HEK293 (cell line): ENCODE results near the gene GPS1.

Source experiments
- CTCF ChIA-PET: fragments of 350-600 bp; formaldehyde crosslinking; extraction: SDS; loops from one replicate; lab custom pipeline; 2021; ENCODE audit warnings: antibody characterized with exemption; lab: Yijun Ruan, JAX
- POLR2A ChIA-PET: fragments of 300-600 bp; formaldehyde crosslinking; extraction: SDS; loops from one replicate; lab custom pipeline; 2020; ENCODE audit warnings: antibody characterized with exemption, inconsistent platforms; lab: Yijun Ruan, JAX
- H3K27ac ChIP-seq: fragments of 200-500 bp; sonication (Bioruptor generic); 2 replicates; pipeline ENCODE4 v1.5.1; 2014; ENCODE audit warnings: low read depth, low read length, control low read depth, inconsistent platforms; ENCODE audit errors: extremely low read depth
- H3K36me3 ChIP-seq, 2 experiments: fragments of 200-500 bp in 1 of 2; sonication (Bioruptor generic) in 1 of 2; 1 replicate in 1 of 2; 2 replicates in 1 of 2; pipeline ENCODE4 v1.5.1; 2014 to 2017; ENCODE audit warnings: inconsistent platforms in 2 of 2, low read length in 2 of 2; ENCODE audit not compliant: control insufficient read depth in 2 of 2, insufficient read depth in 1 of 2
- H3K4me1 ChIP-seq: fragments of 200-500 bp; sonication (Bioruptor generic); 2 replicates; pipeline ENCODE4 v1.5.1; 2014; ENCODE audit warnings: mild to moderate bottlenecking, low read length, inconsistent platforms; ENCODE audit not compliant: control insufficient read depth, insufficient read depth
- H3K4me3 ChIP-seq: 2 replicates; pipeline ENCODE4 v1.5.1; 2011; ENCODE audit warnings: low read depth, mild to moderate bottlenecking, control low read depth, low read length, moderate library complexity
- H3K9me3 ChIP-seq: fragments of 200-500 bp; sonication (Bioruptor generic); 2 replicates; pipeline ENCODE4 v1.5.1; 2014; ENCODE audit warnings: low read depth, low read length, inconsistent platforms; ENCODE audit not compliant: control insufficient read depth, insufficient read depth
- ATF2 ChIP-seq: fragments of 450-650 bp; formaldehyde crosslinking; IDR thresholded peaks from 2 replicates; pipeline ENCODE4 v1.5.1; 2016; ENCODE audit warnings: missing biosample characterization, missing genetic modification characterization, low read depth
- PATZ1 ChIP-seq: fragments of 450-650 bp; formaldehyde crosslinking; IDR thresholded peaks from 2 replicates; pipeline ENCODE4 v1.5.1; 2016; ENCODE audit warnings: missing biosample characterization, missing genetic modification characterization
- PBX3 ChIP-seq: sonication (generic); formaldehyde crosslinking; IDR thresholded peaks from 2 replicates; pipeline ENCODE4 v1.8.1; 2022; ENCODE audit warnings: mild to moderate bottlenecking, moderate library complexity, missing genetic modification reagents
- PRDM10 ChIP-seq: fragments of 450-650 bp; formaldehyde crosslinking; IDR thresholded peaks from 2 replicates; pipeline ENCODE4 v1.5.1; 2016; ENCODE audit warnings: missing biosample characterization, missing genetic modification characterization
- SCRT1 ChIP-seq: fragments of 450-650 bp; formaldehyde crosslinking; IDR thresholded peaks from 2 replicates; pipeline ENCODE4 v1.5.1; 2016; ENCODE audit warnings: missing biosample characterization, missing genetic modification characterization, borderline replicate concordance
- SCRT2 ChIP-seq: fragments of 450-650 bp; formaldehyde crosslinking; IDR thresholded peaks from 2 replicates; pipeline ENCODE4 v1.5.1; 2016; ENCODE audit warnings: missing biosample characterization, missing genetic modification characterization
- ZNF639 ChIP-seq: fragments of 450-650 bp; formaldehyde crosslinking; IDR thresholded peaks from 2 replicates; pipeline ENCODE4 v1.5.1; 2016; ENCODE audit warnings: missing biosample characterization, missing genetic modification characterization
- ZNF692 ChIP-seq: fragments of 450-650 bp; formaldehyde crosslinking; IDR thresholded peaks from 2 replicates; pipeline ENCODE4 v1.5.1; 2016; ENCODE audit warnings: missing biosample characterization, missing genetic modification characterization

The GPS1 gene

GRCh38 chr17:82059272-82060000, 7.7 kb downstream of the GPS1 start:
- peaks cover 3 to 99% of the 10 kb centered on the region in 2 experiments; a peak in 2 of 3 replicates for H3K36me3 ChIP-seq
- ChIA-PET CTCF (interaction anchor here (0.6 kb wide), 1 partner anchor 39 kb away, joined by 3 read pairs; no protein-coding TSS in a partner anchor), POLR2A (interaction anchor here (0.8 to 14.2 kb wide), 11 partner anchors 9 to 32 kb away, joined by 3 to 96 read pairs (median 4); partner anchors contain the start of genes DCXR and RAC3)

More at GRCh38 chr17:82059272-82060000, 7.7 kb downstream of the GPS1 start:
- H3K4me1 ChIP-seq: 0 out of 2 replicates have a peak, but pooled peaks cover 5% of the 10 kb centered on the region
- no peak for TF ChIP-seq ZNF692
- TF ChIP-seq ATF2 (tag by site-specific recombination): no peak
- TF ChIP-seq SCRT1 (tag by site-specific recombination): peak; percentile 88
- 0 out of 2 replicates have a peak, but pooled peaks have one; percentile 2 for TF ChIP-seq PATZ1 (tag by site-specific recombination)
- 0 out of 2 replicates have a peak, but pooled peaks have one; percentile 38 for TF ChIP-seq PBX3 (CRISPR knock-in tag)
- 0 out of 2 replicates have a peak, but pooled peaks have one; percentile 18 for TF ChIP-seq PRDM10 (tag by site-specific recombination)
- peak; percentile 96 for TF ChIP-seq SCRT2 (tag by site-specific recombination)
- TF ChIP-seq ZNF639 (tag by site-specific recombination): no peak
- TF ChIP-seq, all 188 proteins: peak for 5
- H3K4me3 ChIP-seq: no peak overlapping the region
- no peaks in the 10 kb centered on the region for H3K9me3 ChIP-seq
- H3K27ac ChIP-seq: peak overlapping the region; percentile 47
